GM12878 (cell line): ENCODE measurements around the gene ZBTB37. TPM values are rescaled to one million over a fixed set of nuclear protein-coding genes. Genes with fewer than 3 reads are reported as not detected.
A peak's percentile ranks its signal among the peaks of the same experiment; 100 is the strongest.

Source experiments
- CREB1 ChIP-seq: IDR thresholded peaks from 2 replicates; pipeline ENCODE4 v1.6.1; 2012; ENCODE audit warnings: low read depth, mild to moderate bottlenecking, inconsistent platforms
- IKZF2 ChIP-seq, 2 experiments: fragments of 450-650 bp; IDR thresholded peaks; 2 replicates each; pipeline ENCODE4 v1.6.1; 2017; ENCODE audit warnings: mild to moderate bottlenecking in 2 of 2, moderate library complexity in 2 of 2
- IRF4 ChIP-seq: IDR thresholded peaks from 2 replicates; pipeline ENCODE4 v1.6.1; 2011; ENCODE audit warnings: low read depth, low read length
- MYB ChIP-seq: fragments of 150-350 bp; IDR thresholded peaks from 2 replicates; pipeline ENCODE4 v1.6.1; 2014; ENCODE audit warnings: mild to moderate bottlenecking, low read depth, low read length, borderline replicate concordance
- NFYB ChIP-seq: IDR thresholded peaks from 2 replicates; pipeline ENCODE4 v1.6.1; 2011; ENCODE audit warnings: low read depth, mild to moderate bottlenecking, low read length, improper control_type of control experiment, moderate library complexity; ENCODE audit not compliant: insufficient read depth
- PAX8 ChIP-seq: fragments of 450-650 bp; IDR thresholded peaks from 2 replicates; pipeline ENCODE4 v1.6.1; 2017; ENCODE audit warnings: mild to moderate bottlenecking, moderate library complexity
- RCOR1 ChIP-seq: conservative IDR thresholded peaks from 2 replicates; pipeline ENCODE4 v1.6.1; 2012; ENCODE audit warnings: low read depth, low read length, improper control_type of control experiment
- RFX5 ChIP-seq: IDR thresholded peaks from 2 replicates; pipeline ENCODE4 v1.6.1; 2011; ENCODE audit warnings: low read depth, low read length, improper control_type of control experiment
- polyA plus RNA-seq, 11 experiments: library from polyadenylated mRNA; depleted of rRNA in 4 of 11; unstranded in 6 of 11; stranded (reverse) in 5 of 11; fragments of >200 nt; fragmentation: Nextera tagmentation in 4 of 11; fragmentation: Illumina TruSeq in 1 of 11; extraction: Ambion mirVana in 4 of 11; extraction: Trizol in 1 of 11; gene quantifications; 1 replicate in 1 of 11; 2 replicates in 10 of 11; pipeline versions ENCODE4 v1.2.1 to v1.2.3, GENCODE V29; 2011 to 2016; ENCODE audit warnings: inconsistent platforms in 2 of 11, missing spikeins in 2 of 11, low read depth in 1 of 11
- total RNA-seq, 4 experiments: library from RNA; depleted of rRNA in 3 of 4; stranded (reverse); fragments of >200 nt in 3 of 4; fragmentation: Illumina TruSeq in 1 of 4; extraction: Trizol in 1 of 4; gene quantifications; 2 replicates each; pipeline versions ENCODE4 v1.2.1 to v1.2.3, GENCODE V29; 2013 to 2021
- TF ChIP-seq, protein P1 (sequence below): fragments of 450-650 bp; IDR thresholded peaks from 2 replicates; pipeline ENCODE4 v1.6.1; 2017; ENCODE audit warnings: mild to moderate bottlenecking
- TF ChIP-seq, protein P2 (sequence below): fragments of 450-650 bp; IDR thresholded peaks from 2 replicates; pipeline ENCODE4 v1.6.1; 2017; ENCODE audit warnings: mild to moderate bottlenecking, moderate library complexity

ZBTB37 gene
- total and polyA plus RNA-seq, 10 of the 15 experiments (the other 5 are each of a cell fraction or from before 2014, with no cell fraction given): 0.16 to 5.7 (median 1.9) TPM

DNA sequence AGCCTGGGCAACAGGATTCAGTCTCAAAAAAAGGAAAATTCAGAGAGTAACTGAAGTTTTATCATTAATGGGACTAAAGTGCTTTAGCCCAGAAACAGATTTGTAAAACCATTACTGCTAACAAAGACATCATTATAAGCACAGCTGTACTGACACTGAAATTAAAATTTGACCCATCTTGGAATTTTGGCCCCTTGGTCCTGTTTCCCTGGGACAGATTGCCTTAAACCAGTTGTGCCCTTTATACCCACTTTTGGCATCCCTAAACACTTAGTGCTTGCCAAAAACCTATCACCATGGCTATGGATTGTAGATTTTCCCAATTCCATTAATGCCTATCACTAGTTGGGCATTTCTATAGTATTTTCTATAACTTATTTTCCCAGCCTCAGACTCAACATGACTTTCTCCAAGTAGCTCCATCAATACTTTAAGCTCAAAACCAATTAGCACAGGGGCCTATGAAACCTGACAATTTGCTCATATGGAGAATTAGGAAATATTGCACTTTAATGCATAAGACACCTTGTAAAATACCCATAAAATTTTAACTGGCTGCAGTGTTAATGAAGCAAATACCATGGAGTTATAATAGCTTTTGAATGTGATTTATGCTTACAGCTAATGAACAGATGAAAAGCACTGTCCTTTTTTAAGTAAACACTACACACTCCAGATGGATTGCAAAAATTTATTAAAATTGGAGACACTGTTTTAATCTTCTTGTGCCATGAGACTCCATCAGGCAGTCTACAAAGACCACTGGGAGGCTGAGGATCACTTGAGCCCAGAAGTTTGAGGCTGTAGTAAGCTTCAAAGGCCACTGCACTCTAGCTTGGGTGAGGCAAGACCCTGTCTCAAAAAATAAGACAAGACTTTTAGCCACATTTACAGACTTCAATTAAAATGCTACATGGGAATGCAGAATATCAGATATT lies 4.7 kb upstream of the ZBTB37 start (continued):
- no peak for TF ChIP-seq NFYB
- TF ChIP-seq, protein P1, sequence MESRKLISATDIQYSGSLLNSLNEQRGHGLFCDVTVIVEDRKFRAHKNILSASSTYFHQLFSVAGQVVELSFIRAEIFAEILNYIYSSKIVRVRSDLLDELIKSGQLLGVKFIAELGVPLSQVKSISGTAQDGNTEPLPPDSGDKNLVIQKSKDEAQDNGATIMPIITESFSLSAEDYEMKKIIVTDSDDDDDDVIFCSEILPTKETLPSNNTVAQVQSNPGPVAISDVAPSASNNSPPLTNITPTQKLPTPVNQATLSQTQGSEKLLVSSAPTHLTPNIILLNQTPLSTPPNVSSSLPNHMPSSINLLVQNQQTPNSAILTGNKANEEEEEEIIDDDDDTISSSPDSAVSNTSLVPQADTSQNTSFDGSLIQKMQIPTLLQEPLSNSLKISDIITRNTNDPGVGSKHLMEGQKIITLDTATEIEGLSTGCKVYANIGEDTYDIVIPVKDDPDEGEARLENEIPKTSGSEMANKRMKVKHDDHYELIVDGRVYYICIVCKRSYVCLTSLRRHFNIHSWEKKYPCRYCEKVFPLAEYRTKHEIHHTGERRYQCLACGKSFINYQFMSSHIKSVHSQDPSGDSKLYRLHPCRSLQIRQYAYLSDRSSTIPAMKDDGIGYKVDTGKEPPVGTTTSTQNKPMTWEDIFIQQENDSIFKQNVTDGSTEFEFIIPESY: no peak
- no peak for TF ChIP-seq CREB1
- no peak for TF ChIP-seq RFX5
- no peak for TF ChIP-seq RCOR1
- no peak for TF ChIP-seq IRF4
- TF ChIP-seq, protein P2, sequence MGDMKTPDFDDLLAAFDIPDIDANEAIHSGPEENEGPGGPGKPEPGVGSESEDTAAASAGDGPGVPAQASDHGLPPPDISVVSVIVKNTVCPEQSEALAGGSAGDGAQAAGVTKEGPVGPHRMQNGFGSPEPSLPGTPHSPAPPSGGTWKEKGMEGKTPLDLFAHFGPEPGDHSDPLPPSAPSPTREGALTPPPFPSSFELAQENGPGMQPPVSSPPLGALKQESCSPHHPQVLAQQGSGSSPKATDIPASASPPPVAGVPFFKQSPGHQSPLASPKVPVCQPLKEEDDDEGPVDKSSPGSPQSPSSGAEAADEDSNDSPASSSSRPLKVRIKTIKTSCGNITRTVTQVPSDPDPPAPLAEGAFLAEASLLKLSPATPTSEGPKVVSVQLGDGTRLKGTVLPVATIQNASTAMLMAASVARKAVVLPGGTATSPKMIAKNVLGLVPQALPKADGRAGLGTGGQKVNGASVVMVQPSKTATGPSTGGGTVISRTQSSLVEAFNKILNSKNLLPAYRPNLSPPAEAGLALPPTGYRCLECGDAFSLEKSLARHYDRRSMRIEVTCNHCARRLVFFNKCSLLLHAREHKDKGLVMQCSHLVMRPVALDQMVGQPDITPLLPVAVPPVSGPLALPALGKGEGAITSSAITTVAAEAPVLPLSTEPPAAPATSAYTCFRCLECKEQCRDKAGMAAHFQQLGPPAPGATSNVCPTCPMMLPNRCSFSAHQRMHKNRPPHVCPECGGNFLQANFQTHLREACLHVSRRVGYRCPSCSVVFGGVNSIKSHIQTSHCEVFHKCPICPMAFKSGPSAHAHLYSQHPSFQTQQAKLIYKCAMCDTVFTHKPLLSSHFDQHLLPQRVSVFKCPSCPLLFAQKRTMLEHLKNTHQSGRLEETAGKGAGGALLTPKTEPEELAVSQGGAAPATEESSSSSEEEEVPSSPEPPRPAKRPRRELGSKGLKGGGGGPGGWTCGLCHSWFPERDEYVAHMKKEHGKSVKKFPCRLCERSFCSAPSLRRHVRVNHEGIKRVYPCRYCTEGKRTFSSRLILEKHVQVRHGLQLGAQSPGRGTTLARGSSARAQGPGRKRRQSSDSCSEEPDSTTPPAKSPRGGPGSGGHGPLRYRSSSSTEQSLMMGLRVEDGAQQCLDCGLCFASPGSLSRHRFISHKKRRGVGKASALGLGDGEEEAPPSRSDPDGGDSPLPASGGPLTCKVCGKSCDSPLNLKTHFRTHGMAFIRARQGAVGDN: 0 out of 2 replicates have a peak, but pooled peaks have one; percentile 3
- no peak for TF ChIP-seq PAX8
- TF ChIP-seq MYB: no peak
- TF ChIP-seq IKZF2 (IDR thresholded peaks at IDR 0.05): 0 out of 4 replicates have a peak, but pooled peaks of 1 of the 2 experiments have one; percentile 15
